K562 treated with DMSO at 1 percent for 48 hours (cell line): Measurements from ENCODE around the gene SMPDL3A. TPM values are rescaled to one million over a fixed set of nuclear protein-coding genes. Genes with fewer than 3 reads are reported as not detected.

Source experiments
- total RNA-seq: library from RNA; unstranded; fragments of 300-600 nt; gene quantifications from 2 replicates; pipeline ENCODE4 v1.2.3, GENCODE V29; 2022; ENCODE audit warnings: low replicate concordance; ENCODE audit errors: extremely low read depth

Gene SMPDL3A, protein sequence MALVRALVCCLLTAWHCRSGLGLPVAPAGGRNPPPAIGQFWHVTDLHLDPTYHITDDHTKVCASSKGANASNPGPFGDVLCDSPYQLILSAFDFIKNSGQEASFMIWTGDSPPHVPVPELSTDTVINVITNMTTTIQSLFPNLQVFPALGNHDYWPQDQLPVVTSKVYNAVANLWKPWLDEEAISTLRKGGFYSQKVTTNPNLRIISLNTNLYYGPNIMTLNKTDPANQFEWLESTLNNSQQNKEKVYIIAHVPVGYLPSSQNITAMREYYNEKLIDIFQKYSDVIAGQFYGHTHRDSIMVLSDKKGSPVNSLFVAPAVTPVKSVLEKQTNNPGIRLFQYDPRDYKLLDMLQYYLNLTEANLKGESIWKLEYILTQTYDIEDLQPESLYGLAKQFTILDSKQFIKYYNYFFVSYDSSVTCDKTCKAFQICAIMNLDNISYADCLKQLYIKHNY
- not detected in 2 replicates for total RNA-seq

DNA sequence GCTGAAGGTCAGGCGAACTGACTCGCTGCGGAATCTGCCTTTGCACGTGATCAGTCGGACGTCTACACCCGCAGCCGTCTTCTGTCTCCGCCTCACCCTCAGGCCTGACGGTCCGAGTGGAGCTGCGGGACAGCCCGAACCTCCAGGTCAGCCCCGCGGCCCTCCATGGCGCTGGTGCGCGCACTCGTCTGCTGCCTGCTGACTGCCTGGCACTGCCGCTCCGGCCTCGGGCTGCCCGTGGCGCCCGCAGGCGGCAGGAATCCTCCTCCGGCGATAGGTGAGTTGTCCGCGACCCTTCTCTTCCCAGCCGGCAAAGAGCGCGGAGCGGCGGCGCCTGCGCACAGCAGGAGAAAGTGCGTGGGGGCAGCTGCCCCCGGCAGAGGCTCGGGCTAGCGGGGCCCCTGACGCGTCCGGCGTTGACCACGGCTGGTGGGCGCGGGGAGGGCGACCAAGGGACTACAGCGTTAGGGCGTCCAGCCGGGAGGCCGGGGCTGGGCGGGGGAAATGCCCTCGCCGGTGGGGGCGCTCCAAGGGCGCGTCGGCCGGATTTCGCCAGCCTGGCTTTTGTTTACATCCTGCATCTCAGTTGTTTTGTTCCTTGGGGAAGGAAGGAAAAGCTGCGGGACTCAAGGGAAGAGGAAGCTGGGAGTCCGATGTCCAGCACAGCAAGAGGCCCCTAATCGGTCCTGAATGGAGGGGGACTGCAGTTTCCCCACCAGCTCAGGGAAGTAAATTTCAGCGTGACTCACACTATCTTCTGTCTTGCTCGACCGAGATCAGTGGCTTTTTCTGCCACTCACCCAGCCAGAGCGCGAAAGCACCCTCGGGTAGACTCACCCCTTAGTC is at the start of gene SMPDL3A:
TSS of gene SMPDL3A (plus strand) at position 77 of the 846 bp plus-strand sequence. CDS start at position 166, 89 bp downstream.

DNA sequence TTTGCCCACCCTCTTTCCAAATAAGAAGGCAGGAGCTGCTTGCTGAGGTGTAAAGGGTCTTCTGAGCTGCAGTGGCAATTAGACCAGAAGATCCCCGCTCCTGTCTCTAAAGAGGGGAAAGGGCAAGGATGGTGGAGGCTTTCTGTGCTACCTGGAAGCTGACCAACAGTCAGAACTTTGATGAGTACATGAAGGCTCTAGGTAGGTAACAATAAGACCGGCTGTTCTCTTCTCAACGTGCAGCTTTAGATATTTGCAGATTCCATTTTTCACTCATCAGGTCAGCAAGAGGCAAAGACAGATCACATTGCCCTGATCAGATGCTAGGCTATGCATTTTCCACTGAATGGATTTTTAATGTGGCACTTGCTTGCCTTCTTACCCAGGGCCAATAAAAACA is 9.4 kb upstream of the SMPDL3A start, which contains the start of gene FABP7:
TSS of gene FABP7 (plus strand) at position 50 of the 400 bp plus-strand sequence. CDS start at position 129, 79 bp downstream.

Other genes with a start within 250 kb of the SMPDL3A start
- gene PKIB, start 178.9 kb upstream of the SMPDL3A start, total RNA-seq = not detected in 2 replicates
- gene FABP7, start 9.5 kb upstream of the SMPDL3A start, total RNA-seq = not detected in 2 replicates
- not detected in 2 replicates for gene CLVS2, start 207.0 kb downstream of the SMPDL3A start, total RNA-seq